IPS-18a (cell line): ENCODE measurements around the gene HTT.

Experiments
- H3K27ac ChIP-seq: one replicate; pipeline ENCODE4 v1.5.1; 2013; ENCODE audit warnings: low read length
- H3K27me3 ChIP-seq: one replicate; pipeline ENCODE4 v1.6.1; 2013; ENCODE audit warnings: mild to moderate bottlenecking, low read length; ENCODE audit not compliant: control insufficient read depth, insufficient read depth
- H3K36me3 ChIP-seq: one replicate; pipeline ENCODE4 v1.6.1; 2013; ENCODE audit warnings: low read depth, low read length; ENCODE audit not compliant: control insufficient read depth
- H3K4me1 ChIP-seq: one replicate; pipeline ENCODE4 v1.6.1; 2013; ENCODE audit warnings: low read depth, low read length; ENCODE audit not compliant: control insufficient read depth
- H3K4me3 ChIP-seq: one replicate; pipeline ENCODE4 v1.5.1; 2013; ENCODE audit warnings: low read length
- H3K9ac ChIP-seq: one replicate; pipeline ENCODE4 v1.6.1; 2013; ENCODE audit warnings: mild to moderate bottlenecking, low read length, moderate library complexity
- H3K9me3 ChIP-seq: one replicate; pipeline ENCODE4 v1.6.1; 2013; ENCODE audit warnings: low read depth, low read length; ENCODE audit not compliant: control insufficient read depth

The HTT gene

DNA sequence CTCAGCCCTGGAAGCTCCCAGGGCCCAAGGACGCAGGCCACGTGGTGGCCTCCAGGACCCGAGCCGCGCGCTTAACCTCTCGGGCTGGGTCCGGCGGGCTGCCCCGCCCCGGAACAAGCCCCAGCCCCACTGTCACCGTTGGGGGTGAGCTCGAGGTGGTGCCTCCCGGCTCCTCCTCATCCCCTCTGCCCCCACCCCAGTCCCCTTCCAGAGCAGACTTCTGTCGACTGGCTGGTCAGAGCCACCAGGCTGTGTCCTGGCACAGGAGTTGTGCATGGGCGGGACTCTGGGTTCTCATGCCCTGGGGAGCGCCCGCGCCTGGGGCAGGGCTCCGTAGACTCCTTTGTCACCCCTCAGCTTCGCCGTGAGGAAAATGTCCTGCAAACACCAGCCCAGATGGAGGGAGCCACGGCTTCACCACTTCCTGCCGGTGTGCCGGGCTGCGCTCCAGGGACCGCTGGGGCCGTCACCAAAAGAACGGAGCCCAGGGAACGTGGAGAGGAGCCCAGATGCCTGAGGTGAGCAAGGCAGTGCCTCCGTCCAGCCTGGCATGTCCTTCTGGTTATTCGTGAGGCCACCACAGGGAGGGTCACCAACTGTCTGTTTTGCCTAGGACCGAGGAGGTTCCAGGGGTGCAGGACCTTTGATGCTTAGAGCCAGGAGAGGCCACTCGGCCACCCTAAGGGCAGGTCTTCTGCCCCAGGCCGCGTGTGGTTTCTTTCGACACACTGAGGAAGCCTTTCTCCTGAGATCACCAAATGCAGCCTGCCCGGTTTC is 211.3 kb downstream of the HTT start:
- Histone ChIP-seq H3K36me3 (no peaks in the 10 kb centered on the region), H3K4me3 (no peak overlapping the region), H3K9ac (no peak overlapping the region), H3K27ac (no peak overlapping the region), H3K4me1 (no peaks in the 10 kb centered on the region), H3K9me3 (no peaks in the 10 kb centered on the region), H3K27me3 (peaks cover 12% of the 10 kb centered on the region)

DNA sequence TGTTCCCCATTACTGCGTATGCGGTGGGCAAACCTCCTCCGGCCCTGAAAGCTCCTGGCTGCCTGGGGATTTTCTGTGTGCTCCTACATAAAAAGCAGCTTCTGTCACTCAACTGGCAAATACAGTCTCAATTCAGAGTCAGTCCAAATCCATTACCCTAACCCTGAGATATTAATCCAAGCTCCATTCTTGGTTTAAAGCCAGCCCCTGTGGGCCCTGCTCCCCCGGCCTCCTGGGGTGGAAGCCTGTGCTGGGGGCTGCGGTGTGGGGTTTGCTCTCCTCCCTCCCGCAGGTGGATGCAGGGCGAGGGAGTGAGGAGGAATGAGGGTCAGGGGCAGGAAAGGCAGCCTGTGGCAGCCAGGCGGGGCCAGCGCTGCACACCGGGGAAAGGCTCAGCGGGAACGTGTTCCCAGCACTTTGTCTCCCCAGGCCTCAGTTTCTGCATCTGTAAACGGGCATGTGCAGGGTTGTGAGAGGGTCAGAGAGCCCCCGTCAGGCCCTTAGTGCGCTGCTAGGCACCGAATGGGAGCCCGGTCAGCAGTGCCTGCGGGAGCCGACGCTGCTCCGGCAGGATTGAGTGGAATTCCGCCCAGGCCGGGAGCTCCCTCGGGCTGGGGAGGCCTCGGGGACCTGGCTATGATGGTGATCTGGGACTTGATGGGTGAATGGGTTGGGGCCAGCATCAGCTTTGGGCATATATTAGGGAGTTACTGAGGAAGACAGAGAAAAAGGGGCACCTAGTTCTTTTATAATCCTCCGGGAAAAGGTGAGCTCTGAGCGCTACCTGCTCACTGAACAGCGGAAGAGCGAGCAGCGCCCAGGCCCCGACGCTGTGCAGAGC is 212.1 kb downstream of the HTT start:
- Histone ChIP-seq H3K27ac (no peak overlapping the region), H3K9me3 (no peaks in the 10 kb centered on the region), H3K36me3 (no peaks in the 10 kb centered on the region), H3K4me1 (peaks cover 3% of the 10 kb centered on the region), H3K4me3 (no peak overlapping the region), H3K9ac (no peak overlapping the region), H3K27me3 (peaks cover 20% of the 10 kb centered on the region)

DNA sequence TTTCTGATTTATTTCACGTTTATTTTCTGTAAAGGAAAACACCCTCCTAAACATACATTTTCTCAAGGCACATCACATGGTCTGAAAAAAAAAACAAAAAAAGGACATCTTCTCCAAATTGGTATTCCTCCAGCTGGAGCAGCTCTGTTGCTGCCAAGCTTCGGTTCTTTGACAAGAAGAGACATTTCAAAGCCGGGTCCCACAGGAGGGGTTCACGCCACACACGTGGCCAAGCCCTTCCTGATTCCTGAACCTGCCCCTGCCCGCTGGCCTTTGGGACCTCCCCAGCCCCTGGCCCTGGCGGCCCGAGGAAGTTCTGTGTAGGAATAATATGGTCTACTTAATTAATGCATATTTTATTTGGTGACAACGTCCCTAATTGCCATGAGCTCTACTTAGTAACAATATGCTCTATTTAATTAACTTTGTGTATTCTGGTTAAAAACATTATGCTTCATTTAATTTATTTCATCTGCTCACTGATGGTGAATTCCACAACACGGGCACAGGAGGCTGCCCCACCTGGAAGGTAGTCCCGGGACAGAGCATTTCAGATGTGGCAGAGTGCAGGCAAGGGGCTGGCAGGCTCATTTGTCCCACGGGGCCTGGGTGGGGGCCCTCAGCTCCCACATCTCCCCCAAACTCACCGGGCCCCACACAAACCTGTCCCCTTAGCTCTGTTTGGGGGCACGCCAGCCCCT is 212.9 kb downstream of the HTT start:
- Histone ChIP-seq H3K4me1 (peaks cover 6% of the 10 kb centered on the region), H3K9me3 (no peaks in the 10 kb centered on the region), H3K4me3 (no peak overlapping the region), H3K27ac (no peak overlapping the region), H3K27me3 (peaks cover 25% of the 10 kb centered on the region), H3K9ac (no peak overlapping the region), H3K36me3 (no peaks in the 10 kb centered on the region)

DNA sequence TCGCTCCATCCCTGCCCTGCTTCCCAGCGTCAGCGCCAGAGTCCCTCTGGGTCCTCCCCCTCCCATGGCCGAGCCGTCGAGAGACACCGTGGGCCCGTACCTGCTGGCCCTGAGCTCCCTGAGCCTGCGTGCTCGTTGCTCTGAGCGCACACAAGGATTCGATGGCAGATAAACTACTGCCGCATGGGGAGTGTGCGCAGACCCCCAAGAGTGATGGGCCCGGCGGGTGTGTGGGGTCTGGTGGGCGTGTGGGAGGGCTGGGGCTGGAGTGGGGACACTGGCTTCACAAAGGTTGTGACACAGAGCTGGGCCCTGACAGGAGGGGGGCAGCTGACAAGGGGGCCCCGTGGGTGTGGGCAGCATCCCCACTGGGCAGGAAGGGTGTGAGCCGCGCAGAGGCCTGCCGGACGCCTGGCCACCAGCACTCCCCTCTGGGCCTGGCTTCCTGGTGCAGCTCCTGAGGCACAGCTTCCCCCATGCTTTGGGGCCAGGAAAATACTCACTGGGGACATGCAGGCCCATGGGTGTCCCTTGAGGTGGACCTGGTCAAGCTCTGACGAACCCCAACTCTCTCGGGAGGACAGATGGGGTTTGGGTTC is 213.6 kb downstream of the HTT start:
- Histone ChIP-seq H3K27ac (no peak overlapping the region), H3K36me3 (no peaks in the 10 kb centered on the region), H3K4me3 (no peak overlapping the region), H3K4me1 (peaks cover 6% of the 10 kb centered on the region), H3K27me3 (peaks cover 25% of the 10 kb centered on the region), H3K9ac (no peak overlapping the region), H3K9me3 (no peaks in the 10 kb centered on the region)

DNA sequence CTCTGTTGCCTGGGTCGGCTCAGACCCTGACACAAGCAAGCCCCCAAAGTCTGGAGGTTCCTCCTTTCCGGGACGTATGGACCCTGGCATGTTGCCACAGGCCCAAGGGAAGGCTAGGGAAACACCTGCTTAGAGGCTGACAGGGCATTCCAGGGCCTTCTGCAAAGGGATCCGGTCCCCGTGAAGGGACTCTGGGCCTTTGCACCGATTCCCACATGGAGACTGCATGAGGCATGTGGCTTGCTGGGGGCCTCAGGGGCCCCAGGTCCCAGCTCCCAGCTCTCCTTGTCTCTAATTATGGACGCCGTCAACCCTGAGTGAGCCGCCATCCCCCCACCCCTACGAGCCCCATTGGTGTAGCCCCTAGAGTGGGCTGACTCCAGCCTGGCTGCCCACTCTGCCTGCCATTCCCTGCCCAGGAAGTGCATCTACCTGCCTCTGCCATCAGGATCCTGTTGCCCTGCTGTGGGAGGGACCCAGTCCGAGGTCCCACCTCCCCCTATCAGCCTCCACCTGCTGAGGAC is 214.2 kb downstream of the HTT start:
- H3K27me3 ChIP-seq = peaks cover 27% of the 10 kb centered on the region
- H3K9me3 ChIP-seq = no peaks in the 10 kb centered on the region
- H3K27ac ChIP-seq = no peak overlapping the region
- peaks cover 6% of the 10 kb centered on the region for H3K4me1 ChIP-seq
- no peak overlapping the region for H3K4me3 ChIP-seq
- no peak overlapping the region for H3K9ac ChIP-seq
- H3K36me3 ChIP-seq = no peaks in the 10 kb centered on the region

DNA sequence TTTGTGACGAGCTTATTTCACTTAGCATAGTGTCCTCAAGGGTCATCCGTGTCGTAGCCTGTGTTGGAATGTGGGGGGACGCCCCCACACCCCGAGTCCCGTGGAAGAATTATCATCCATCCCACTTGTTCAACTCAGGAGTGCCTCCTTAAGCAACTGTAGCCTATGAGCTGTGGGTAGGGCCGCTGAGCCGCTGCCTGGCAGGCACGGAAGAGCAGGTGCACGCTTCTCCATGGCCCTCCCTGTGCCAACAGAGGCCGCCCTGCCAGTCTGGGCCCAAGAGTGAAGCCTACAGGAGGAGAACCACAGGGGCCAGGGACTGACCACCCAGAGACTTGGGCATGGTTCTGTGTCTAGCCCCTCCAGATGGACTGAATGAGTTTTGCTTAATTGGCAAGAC is 216.0 kb downstream of the HTT start:
- Histone ChIP-seq H3K27ac (no peak overlapping the region), H3K9me3 (no peaks in the 10 kb centered on the region), H3K4me3 (no peak overlapping the region), H3K9ac (no peak overlapping the region), H3K36me3 (no peaks in the 10 kb centered on the region), H3K27me3 (peaks cover 29% of the 10 kb centered on the region), H3K4me1 (peaks cover 11% of the 10 kb centered on the region)

DNA sequence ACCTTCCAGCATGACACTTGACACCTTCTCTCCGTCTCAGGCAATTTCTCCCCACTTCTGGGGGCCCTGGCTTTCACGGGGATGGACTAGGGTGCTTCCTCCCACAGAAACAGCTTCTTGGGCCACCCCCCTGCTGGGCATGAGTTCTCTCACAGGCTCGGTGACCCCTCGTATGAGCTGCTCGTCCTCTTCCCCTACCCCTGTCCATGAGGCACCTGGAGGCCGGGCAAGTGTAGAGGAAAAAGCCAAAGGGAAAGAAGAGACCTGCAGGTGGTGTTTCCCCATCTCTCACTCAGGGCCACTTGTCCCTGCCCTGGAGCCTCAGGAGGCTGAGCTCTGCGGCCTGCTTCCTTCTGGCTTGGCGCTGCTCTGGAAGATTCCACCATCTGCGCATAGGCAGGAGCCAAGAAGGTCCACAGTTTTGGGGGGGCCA is 216.4 kb downstream of the HTT start:
- no peaks in the 10 kb centered on the region for H3K9me3 ChIP-seq
- no peak overlapping the region for H3K9ac ChIP-seq
- peaks cover 29% of the 10 kb centered on the region for H3K27me3 ChIP-seq
- H3K27ac ChIP-seq = no peak overlapping the region
- H3K4me3 ChIP-seq = no peak overlapping the region
- H3K36me3 ChIP-seq = no peaks in the 10 kb centered on the region
- peaks cover 11% of the 10 kb centered on the region for H3K4me1 ChIP-seq

DNA sequence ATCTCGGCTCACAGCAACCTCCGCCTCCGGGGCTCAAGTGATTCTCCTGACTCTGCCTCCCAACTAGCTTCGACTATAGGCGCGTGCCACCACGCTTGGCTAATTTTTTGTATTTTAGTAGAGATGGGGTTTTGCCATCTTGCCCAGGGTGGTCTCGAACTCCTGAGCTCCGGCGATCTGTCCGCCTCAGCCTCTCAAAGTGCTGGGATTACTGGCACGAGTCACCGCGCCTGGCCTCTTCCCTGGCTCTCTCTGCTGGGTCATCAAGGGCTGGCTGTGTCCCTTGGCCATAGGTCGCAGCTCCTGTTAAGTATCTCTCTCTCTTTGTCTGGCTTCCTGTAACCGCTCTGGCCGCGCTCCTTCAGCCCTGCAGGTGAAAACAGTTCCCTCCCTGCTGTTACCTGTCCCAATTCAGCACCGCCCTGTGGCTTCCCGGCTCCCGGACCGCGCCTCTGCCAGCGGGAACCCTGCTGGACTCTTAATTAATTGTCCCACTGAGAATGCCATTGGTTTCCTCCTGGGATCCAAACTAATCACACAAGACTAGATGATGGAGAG is 217.0 kb downstream of the HTT start:
- H3K36me3 ChIP-seq = no peaks in the 10 kb centered on the region
- peak overlapping the region; percentile 74 for H3K4me3 ChIP-seq
- H3K9me3 ChIP-seq = no peaks in the 10 kb centered on the region
- H3K27ac ChIP-seq = no peak overlapping the region
- H3K4me1 ChIP-seq = peaks cover 11% of the 10 kb centered on the region
- H3K9ac ChIP-seq = peak overlapping the region; percentile 34
- H3K27me3 ChIP-seq = peaks cover 29% of the 10 kb centered on the region

DNA sequence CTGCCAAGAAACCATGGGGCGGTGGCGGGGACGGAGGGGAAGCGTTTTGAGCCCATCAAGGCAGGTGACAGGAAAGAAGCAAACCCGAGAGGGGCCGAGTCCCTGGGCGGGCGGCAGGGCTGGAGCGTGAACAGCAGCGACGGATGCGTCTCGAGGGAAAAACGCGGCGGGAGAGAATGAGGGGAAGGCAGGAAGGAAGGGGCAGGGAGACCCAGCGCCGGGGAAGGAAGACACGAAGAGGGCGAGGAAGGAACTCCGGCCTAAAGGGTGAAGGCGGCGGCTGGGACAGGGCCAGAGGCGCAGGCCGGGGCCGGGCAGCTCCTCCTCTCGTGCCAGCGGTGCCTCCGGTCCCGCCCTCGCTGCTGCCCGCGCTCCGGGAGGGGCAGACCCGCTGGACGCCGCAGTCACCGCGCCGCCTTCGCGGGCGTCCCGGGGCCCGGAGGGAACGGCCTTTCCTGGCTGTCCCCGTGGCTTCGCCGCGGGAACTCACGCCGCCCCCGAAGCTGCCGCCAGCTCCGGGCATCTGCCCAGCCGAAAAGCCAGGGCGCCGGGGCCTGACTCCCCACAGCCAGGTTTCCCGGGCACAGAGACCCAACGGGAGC is 217.6 kb downstream of the HTT start:
- Histone ChIP-seq H3K4me3 (peak overlapping the region; percentile 74), H3K4me1 (peaks cover 11% of the 10 kb centered on the region), H3K27ac (no peak overlapping the region), H3K27me3 (peaks cover 29% of the 10 kb centered on the region), H3K9ac (peak overlapping the region; percentile 45), H3K36me3 (no peaks in the 10 kb centered on the region), H3K9me3 (no peaks in the 10 kb centered on the region)

DNA sequence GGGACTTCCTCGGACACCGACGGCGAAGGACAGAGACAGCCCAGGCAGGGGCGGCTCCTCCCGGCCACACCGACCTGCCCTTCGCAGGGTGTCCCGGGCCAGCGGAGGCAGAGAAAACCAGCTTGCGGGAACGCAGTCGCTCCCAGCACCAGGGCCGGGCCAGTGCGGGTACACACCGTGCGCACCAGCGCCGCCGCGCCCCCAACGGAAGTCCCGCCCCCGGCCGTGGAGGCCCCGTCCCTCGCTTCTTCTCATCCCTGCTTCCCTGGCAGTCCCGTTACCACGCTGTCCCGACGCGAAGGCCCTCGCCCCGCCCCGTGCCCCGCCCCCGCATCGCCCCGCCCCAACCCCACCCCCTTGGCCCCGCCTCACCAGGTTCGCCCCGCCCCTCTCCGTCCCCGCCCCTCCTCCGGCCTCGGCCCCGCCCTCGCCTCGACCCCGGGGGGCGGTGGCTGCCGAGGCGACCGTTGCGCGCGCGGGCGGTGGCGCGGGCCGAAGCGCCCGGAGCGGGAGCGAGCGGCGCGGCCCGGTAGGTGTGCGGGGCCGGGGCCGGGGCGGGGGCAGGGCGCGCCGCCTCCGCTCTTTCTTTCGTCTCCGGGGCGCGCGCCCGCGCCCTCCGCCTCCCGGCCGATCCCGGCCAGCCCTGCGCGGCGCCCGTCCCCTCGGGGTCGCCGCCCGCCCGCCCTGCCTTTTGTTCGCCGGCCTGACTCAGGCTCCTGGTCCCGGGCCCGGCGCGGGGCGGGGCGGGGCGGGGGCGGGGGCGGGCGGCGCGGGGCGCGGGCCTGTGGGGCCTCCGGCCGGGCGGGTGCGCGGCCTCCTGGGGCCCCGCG is 218.3 kb downstream of the HTT start, which contains the start of gene RGS12:
TSS of gene RGS12 (plus strand) at position 451 of the 830 bp plus-strand sequence. CDS start 23,150 bp downstream, outside the sequence.
- Histone ChIP-seq H3K27ac (no peak within 1 kb of the TSS), H3K9ac (peak within 1 kb of the TSS; percentile 78), H3K9me3 (no peaks in the 10 kb centered on the region), H3K27me3 (peaks cover 29% of the 10 kb centered on the region), H3K4me1 (peaks cover 11% of the 10 kb centered on the region), H3K4me3 (peak within 1 kb of the TSS; percentile 74), H3K36me3 (no peaks in the 10 kb centered on the region)
